Suprapubic skin (tissue), 4 donors: ENCODE measurements around the gene NAA20. TPM values are rescaled to one million over a fixed set of nuclear protein-coding genes. Genes with fewer than 3 reads are reported as not detected.

Experiments
- DNase-seq, 2 donors: peaks; one replicate each; pipeline ENCODE4 v3.0.0-alpha.2; 2019; ENCODE audit warnings: low spot score in 2 of 2
- H3K27ac ChIP-seq: fragments of 200-600 bp; sonication (generic); one replicate; pipeline ENCODE4 v1.5.1; 2019
- H3K27me3 ChIP-seq: fragments of 200-600 bp; sonication (generic); one replicate; pipeline ENCODE4 v1.5.1; 2019
- H3K36me3 ChIP-seq: fragments of 200-600 bp; sonication (generic); one replicate; pipeline ENCODE4 v1.5.1; 2019
- H3K4me1 ChIP-seq: fragments of 200-600 bp; sonication (generic); one replicate; pipeline ENCODE4 v1.5.1; 2019
- H3K4me3 ChIP-seq: fragments of 200-600 bp; sonication (generic); one replicate; pipeline ENCODE4 v1.5.1; 2019; ENCODE audit warnings: mild to moderate bottlenecking
- H3K9me3 ChIP-seq: fragments of 200-600 bp; sonication (generic); one replicate; pipeline ENCODE4 v1.5.1; 2019
- CTCF ChIP-seq, 2 donors: fragments of 200-600 bp in 1 of 2; fragments of 450-650 bp in 1 of 2; sonication (generic) in 1 of 2; IDR thresholded peaks; one replicate each; pipeline ENCODE4 v1.5.1; 2016 to 2019; ENCODE audit warnings: antibody characterized with exemption in 2 of 2, mild to moderate bottlenecking in 1 of 2, moderate library complexity in 1 of 2
- EP300 ChIP-seq: sonication (generic); formaldehyde crosslinking; IDR thresholded peaks from one replicate; pipeline ENCODE4 v1.6.1; 2017; ENCODE audit warnings: antibody characterized with exemption
- POLR2A ChIP-seq, 2 donors: fragments of 450-650 bp; IDR thresholded peaks; one replicate each; pipeline ENCODE4 v1.6.1; 2017; ENCODE audit warnings: antibody characterized with exemption in 2 of 2, mild to moderate bottlenecking in 2 of 2, moderate library complexity in 2 of 2
- POLR2AphosphoS5 ChIP-seq, 3 donors: sonication (generic); formaldehyde crosslinking; IDR thresholded peaks; one replicate each; pipeline ENCODE4 v1.6.1; 2017; ENCODE audit warnings: antibody characterized with exemption in 3 of 3
- WGBS: methylation state at CpG from one replicate; pipeline ENCODE4 v1.1.5; 2018; 5-methylcytosine and 5-hydroxymethylcytosine counted together
- total RNA-seq, 4 donors: library from RNA; depleted of rRNA; stranded (reverse); fragments of >200 nt; gene quantifications; one replicate each; pipeline ENCODE4 v1.1.0, GENCODE V29; 2016

The NAA20 gene
- total RNA-seq, 4 donors from 2014 or later, result 20.4 to 38.1 (median 36.5) TPM

DNA sequence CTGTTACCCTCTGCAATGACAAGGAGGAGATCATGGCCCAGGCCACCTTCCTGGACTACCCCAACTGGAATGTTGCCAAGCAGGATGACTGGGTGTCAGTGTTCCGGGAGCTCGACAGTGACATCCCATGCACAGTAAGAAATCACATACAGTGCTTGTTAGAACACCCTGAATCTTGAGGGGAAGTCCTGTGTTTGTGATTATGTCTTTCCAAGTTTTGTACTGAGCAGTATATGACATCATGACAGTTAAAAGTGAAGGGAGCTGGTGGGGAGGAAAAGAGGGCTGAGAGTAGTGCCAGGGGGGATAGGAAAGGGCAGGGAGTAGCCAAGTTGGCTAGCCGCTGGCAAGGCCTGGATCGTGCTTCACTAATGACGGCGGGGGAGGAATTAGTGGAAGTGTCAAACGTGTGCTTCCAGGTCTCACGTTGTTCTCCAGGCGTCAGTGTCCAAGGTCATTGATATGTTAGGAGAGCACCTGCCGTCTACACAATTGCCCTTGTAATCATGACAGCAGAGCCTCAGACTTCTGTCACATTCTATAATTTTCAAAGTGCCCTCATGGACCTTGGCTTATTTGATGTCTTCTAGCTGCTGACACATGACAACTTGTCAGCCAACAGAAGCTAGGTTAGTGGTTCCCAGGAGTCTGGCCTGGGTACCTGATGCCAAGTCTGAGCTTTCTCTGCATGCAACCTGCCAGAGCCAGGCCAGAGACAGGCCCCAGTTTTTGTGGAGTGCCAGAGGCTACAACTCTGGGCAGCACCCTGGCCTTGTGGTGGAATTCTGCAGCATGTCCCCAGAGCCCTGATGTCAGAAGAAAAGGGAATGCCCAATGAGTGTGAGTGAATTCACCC is 53.9 kb downstream of the NAA20 start:
- H3K4me1 ChIP-seq, result no peaks in the 10 kb centered on the region
- TF ChIP-seq POLR2A (IDR thresholded peaks at IDR 0.05) (no peak), CTCF (IDR thresholded peaks at IDR 0.05) (no peak), EP300 (no peak), POLR2AphosphoS5 (IDR thresholded peaks at IDR 0.05) (no peak)
- H3K9me3 ChIP-seq, result no peaks in the 10 kb centered on the region
- H3K36me3 ChIP-seq, result no peaks in the 10 kb centered on the region
- H3K27me3 ChIP-seq, result no peaks in the 10 kb centered on the region
- H3K27ac ChIP-seq, result no peak overlapping the region
- DNase-seq, result no peak
- 77% methylated on average over 10 of the region's 10 CpGs for WGBS
- H3K4me3 ChIP-seq, result no peak overlapping the region

- no peak overlapping the region for H3K27ac ChIP-seq
- no peak for DNase-seq
- no peaks in the 10 kb centered on the region for H3K4me1 ChIP-seq
- no peaks in the 10 kb centered on the region for H3K36me3 ChIP-seq
- no peaks in the 10 kb centered on the region for H3K9me3 ChIP-seq
- H3K27me3 ChIP-seq, result no peaks in the 10 kb centered on the region
- TF ChIP-seq CTCF (IDR thresholded peaks at IDR 0.05) (no peak), POLR2A (IDR thresholded peaks at IDR 0.05) (no peak), EP300 (no peak), POLR2AphosphoS5 (IDR thresholded peaks at IDR 0.05) (no peak)
- no peak overlapping the region for H3K4me3 ChIP-seq
- 64% methylated on average over 15 of the region's 15 CpGs for WGBS
Observed at GRCh38 chr20:20073801-20074371, 56.7 kb downstream of the NAA20 start.

DNA sequence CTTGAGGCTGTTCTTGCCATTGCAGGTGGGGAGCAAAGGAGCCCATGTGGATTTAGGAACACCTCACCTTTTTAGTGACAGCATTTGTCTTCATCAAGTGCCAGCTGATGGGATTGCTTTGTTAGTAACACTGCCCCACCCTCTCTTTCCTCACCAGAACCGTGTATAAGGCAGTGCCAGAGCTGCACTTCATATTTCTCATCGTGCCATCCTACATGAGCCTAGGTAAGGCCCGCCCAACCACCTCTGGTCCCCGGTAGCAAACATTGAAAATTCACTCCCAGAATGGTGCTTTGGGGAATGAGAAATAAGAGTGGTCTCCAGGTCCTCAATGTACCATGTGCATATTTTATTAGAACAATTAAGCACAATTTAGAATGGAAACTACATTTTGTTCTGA is 57.9 kb downstream of the NAA20 start:
- H3K27ac ChIP-seq, result no peak overlapping the region
- H3K9me3 ChIP-seq, result no peaks in the 10 kb centered on the region
- WGBS, result 77% methylated on average over 4 of the region's 4 CpGs
- no peak overlapping the region for H3K4me3 ChIP-seq
- no peak for DNase-seq
- H3K27me3 ChIP-seq, result no peaks in the 10 kb centered on the region
- TF ChIP-seq POLR2AphosphoS5 (IDR thresholded peaks at IDR 0.05) (no peak), EP300 (no peak), CTCF (IDR thresholded peaks at IDR 0.05) (no peak), POLR2A (IDR thresholded peaks at IDR 0.05) (no peak)
- H3K36me3 ChIP-seq, result no peaks in the 10 kb centered on the region
- H3K4me1 ChIP-seq, result no peaks in the 10 kb centered on the region

DNA sequence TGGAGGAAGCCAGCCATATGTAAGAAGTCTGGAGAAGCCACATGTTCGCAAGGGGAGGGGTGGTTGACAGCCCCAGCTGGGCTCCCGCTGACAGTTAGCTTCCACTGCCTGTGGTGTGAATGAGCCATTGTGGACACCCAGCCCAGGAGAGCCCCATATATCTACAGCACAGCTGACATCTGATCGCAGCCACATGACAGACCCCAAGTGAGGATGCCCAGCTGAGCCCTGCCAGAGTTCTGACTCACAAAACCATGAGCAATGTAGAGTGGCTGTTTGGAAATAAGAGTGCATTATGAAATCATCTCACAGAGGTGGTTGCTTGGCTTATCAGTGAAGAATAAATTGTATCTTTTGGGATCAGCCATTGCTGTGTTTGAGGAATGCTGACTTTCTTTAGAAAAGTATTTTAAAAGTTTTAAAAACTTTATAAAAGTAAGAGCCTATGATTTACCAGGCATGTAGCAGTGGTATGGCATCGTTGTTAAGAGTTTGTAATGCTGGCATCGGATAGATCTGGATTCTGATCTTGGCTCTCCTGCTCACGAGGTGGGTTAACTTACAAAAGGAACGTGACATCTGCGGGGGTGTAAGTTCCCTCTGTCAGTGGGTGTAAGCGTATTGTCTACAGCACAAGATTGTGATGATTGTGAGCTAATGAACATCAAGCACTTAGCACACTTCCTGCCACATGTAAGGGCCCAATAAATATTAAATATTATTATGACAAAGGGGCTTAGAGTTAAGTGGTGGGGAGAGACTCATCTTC is 59.3 kb downstream of the NAA20 start:
- H3K4me3 ChIP-seq, result no peak overlapping the region
- 80% methylated on average over 7 of the region's 9 CpGs for WGBS

More for the DNA sequence above, 59.3 kb downstream of the NAA20 start:
- no peaks in the 10 kb centered on the region for H3K36me3 ChIP-seq
- H3K4me1 ChIP-seq, result no peaks in the 10 kb centered on the region
- H3K9me3 ChIP-seq, result no peaks in the 10 kb centered on the region
- TF ChIP-seq CTCF (IDR thresholded peaks at IDR 0.05) (no peak), EP300 (no peak), POLR2AphosphoS5 (IDR thresholded peaks at IDR 0.05) (no peak), POLR2A (IDR thresholded peaks at IDR 0.05) (no peak)
- no peak overlapping the region for H3K27ac ChIP-seq
- peak in 1 of 2 donors; percentile 68 for DNase-seq
- H3K27me3 ChIP-seq, result no peaks in the 10 kb centered on the region
